Smooth muscle cell (in vitro differentiated cells): ENCODE measurements around the gene THAP7. TPM values are rescaled to one million over a fixed set of nuclear protein-coding genes. Genes with fewer than 3 reads are reported as not detected.

Experiments used
- DNase-seq: peaks from one replicate; lab custom pipeline; 2025; ENCODE audit not compliant: unreplicated experiment; lab: John Stamatoyannopoulos, UW
- H2AFZ ChIP-seq: fragments of 200-600 bp; sonication (generic); 2 replicates; pipeline ENCODE4 v1.6.0; 2016; ENCODE audit warnings: antibody characterized with exemption, low read depth, mild to moderate bottlenecking
- H3F3A ChIP-seq: fragments of 200-600 bp; sonication (generic); 2 replicates; pipeline ENCODE4 v1.6.0; 2017; ENCODE audit warnings: antibody characterized with exemption, low read depth
- H3K27ac ChIP-seq: fragments of 200-600 bp; sonication (generic); 2 replicates; pipeline ENCODE4 v1.5.1; 2016; ENCODE audit warnings: low read depth, mild to moderate bottlenecking
- H3K27me3 ChIP-seq: fragments of 200-600 bp; sonication (generic); 2 replicates; pipeline ENCODE4 v1.6.1; 2016; ENCODE audit warnings: low read depth, mild to moderate bottlenecking
- H3K36me3 ChIP-seq: fragments of 200-600 bp; sonication (generic); 2 replicates; pipeline ENCODE4 v1.5.1; 2016; ENCODE audit warnings: low read depth
- H3K4me1 ChIP-seq: fragments of 200-600 bp; sonication (generic); 2 replicates; pipeline ENCODE4 v1.5.1; 2016; ENCODE audit warnings: low read depth
- H3K4me2 ChIP-seq: fragments of 200-600 bp; sonication (generic); 2 replicates; pipeline ENCODE4 v1.6.0; 2016; ENCODE audit warnings: mild to moderate bottlenecking
- H3K4me3 ChIP-seq: fragments of 200-600 bp; sonication (generic); 2 replicates; pipeline ENCODE4 v1.5.1; 2016; ENCODE audit warnings: mild to moderate bottlenecking
- H3K79me2 ChIP-seq: fragments of 200-600 bp; sonication (generic); 2 replicates; pipeline ENCODE4 v1.6.0; 2016; ENCODE audit warnings: low read depth, mild to moderate bottlenecking
- H3K9ac ChIP-seq: fragments of 200-600 bp; sonication (generic); 2 replicates; pipeline ENCODE4 v1.6.0; 2016; ENCODE audit warnings: low read depth
- H3K9me3 ChIP-seq: fragments of 200-600 bp; sonication (generic); replicated peaks from 2 replicates; pipeline ENCODE4 v1.5.1; 2016; ENCODE audit warnings: low read depth
- H4K20me1 ChIP-seq: fragments of 200-600 bp; sonication (generic); 2 replicates; pipeline ENCODE4 v1.6.0; 2016; ENCODE audit warnings: low read depth
- WGBS: methylation state at CpG from one replicate; pipeline ENCODE4 v1.1.7; 2016; ENCODE audit warnings: low lambda C conversion rate; 5-methylcytosine and 5-hydroxymethylcytosine counted together
- polyA plus RNA-seq: library from polyadenylated mRNA; unstranded; fragments of >200 nt; fragmentation: Nextera tagmentation; extraction: Ambion mirVana; gene quantifications from 2 replicates; pipeline ENCODE4 v1.2.1, GENCODE V29; 2016
- total RNA-seq: library from RNA; depleted of rRNA; stranded (reverse); fragments of >200 nt; gene quantifications from 2 replicates; pipeline ENCODE4 v1.2.3, GENCODE V29; 2014
- TF ChIP-seq, protein P1 (sequence below): fragments of 200-600 bp; sonication (generic); IDR thresholded peaks from 2 replicates; pipeline ENCODE4 v1.5.1; 2017; ENCODE audit warnings: borderline replicate concordance, mild to moderate bottlenecking, antibody characterized with exemption; ENCODE audit not compliant: insufficient read depth, poor library complexity, severe bottlenecking

Gene THAP7
- total and polyA plus RNA-seq, 2 experiments from 2014 or later: 26.8 to 28.0 TPM

DNA sequence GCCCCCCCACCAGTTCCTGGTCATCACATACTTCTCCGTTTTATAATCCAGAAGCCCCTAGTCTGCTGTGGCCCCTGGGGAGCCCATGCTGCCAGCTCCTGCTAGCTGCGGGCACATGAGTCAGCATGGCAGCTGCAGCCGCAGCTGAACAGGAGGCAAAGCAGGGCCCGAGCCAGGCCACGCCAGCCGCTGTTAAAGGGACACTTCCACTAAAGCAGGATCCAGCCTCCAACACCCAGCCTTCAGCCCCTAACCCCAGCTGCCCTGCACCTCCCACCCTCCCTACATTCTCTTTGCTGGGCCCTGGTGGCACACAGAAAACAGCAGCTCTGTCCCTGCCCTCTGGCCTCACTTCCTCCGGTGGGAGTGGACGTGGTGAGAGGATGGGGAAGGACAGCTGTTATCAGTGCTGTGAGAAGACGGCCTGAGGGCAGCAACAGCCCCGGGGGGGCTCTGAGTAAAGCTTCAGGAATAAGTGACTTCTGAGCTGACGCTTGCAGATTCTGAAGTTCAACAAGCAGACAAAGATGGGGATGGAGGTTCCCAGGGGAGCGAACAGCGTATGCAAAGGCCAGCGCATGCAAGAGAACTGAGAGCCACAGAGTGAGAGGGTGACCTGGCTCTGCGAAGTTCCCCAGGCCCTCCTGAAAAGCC is 43.1 kb upstream of the THAP7 start:
- no peaks in the 10 kb centered on the region for H3K27me3 ChIP-seq
- H3K9me3 ChIP-seq: no peaks in the 10 kb centered on the region
- H3K36me3 ChIP-seq: no peaks in the 10 kb centered on the region
- TF ChIP-seq, protein P1, sequence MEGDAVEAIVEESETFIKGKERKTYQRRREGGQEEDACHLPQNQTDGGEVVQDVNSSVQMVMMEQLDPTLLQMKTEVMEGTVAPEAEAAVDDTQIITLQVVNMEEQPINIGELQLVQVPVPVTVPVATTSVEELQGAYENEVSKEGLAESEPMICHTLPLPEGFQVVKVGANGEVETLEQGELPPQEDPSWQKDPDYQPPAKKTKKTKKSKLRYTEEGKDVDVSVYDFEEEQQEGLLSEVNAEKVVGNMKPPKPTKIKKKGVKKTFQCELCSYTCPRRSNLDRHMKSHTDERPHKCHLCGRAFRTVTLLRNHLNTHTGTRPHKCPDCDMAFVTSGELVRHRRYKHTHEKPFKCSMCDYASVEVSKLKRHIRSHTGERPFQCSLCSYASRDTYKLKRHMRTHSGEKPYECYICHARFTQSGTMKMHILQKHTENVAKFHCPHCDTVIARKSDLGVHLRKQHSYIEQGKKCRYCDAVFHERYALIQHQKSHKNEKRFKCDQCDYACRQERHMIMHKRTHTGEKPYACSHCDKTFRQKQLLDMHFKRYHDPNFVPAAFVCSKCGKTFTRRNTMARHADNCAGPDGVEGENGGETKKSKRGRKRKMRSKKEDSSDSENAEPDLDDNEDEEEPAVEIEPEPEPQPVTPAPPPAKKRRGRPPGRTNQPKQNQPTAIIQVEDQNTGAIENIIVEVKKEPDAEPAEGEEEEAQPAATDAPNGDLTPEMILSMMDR: no peak
- peak overlapping the region; percentile 79 for H3K4me2 ChIP-seq
- peak overlapping the region; percentile 47 for H3K4me3 ChIP-seq
- H3K9ac ChIP-seq: peak overlapping the region; percentile 77
- no peak overlapping the region for H2AFZ ChIP-seq
- peaks cover 6% of the 10 kb centered on the region for H3F3A ChIP-seq
- H3K27ac ChIP-seq: peak overlapping the region; percentile 91
- WGBS: 17% methylated on average over 15 of the region's 15 CpGs
- no peaks in the 10 kb centered on the region for H4K20me1 ChIP-seq
- no peaks in the 10 kb centered on the region for H3K79me2 ChIP-seq
- DNase-seq: peak; percentile 61
- peaks cover 5% of the 10 kb centered on the region for H3K4me1 ChIP-seq

DNA sequence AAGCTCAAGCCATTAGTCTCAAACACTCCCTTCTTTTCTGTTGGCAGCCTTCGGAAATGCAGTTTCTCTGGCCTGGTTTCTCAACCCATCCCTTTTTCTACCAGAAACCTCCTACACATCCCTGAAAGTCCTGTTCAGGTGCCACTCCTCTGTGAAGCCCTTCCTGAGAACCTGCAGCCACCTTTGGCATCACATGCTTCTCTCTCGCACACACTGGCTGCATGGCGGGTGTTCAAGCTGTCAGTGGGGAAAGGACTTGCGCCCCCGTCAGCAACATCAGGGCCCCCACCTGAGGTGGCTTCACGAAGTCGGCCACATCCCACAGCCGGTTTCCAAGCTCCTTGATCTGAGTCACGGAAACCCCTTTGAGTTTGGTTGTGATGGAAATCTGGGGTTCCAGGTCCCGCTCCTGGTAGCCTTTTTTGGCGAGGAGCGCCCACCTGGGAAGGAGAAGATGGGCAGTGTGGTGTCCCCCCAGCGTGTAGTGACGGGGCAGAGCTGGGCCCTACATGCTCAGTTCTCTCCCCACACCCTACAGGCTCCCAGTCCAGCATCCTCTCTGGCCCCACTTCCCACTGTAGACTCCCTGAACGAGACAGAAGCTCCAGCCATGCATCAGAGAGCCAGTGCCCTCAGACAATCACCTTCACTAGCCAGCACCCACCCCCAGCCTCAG is 42.1 kb upstream of the THAP7 start:
- 92% methylated on average over 15 of the region's 15 CpGs for WGBS
- Histone ChIP-seq H4K20me1 (no peaks in the 10 kb centered on the region), H3K4me2 (peak overlapping the region; percentile 79), H3K4me1 (peaks cover 5% of the 10 kb centered on the region), H2AFZ (no peak overlapping the region), H3K4me3 (no peak overlapping the region), H3K9me3 (no peaks in the 10 kb centered on the region), H3K79me2 (no peaks in the 10 kb centered on the region), H3K36me3 (no peaks in the 10 kb centered on the region), H3F3A (peaks cover 9% of the 10 kb centered on the region), H3K9ac (peak overlapping the region; percentile 77), H3K27me3 (no peaks in the 10 kb centered on the region), H3K27ac (peak overlapping the region; percentile 91)
- TF ChIP-seq, protein P1: no peak
- DNase-seq: no peak

DNA sequence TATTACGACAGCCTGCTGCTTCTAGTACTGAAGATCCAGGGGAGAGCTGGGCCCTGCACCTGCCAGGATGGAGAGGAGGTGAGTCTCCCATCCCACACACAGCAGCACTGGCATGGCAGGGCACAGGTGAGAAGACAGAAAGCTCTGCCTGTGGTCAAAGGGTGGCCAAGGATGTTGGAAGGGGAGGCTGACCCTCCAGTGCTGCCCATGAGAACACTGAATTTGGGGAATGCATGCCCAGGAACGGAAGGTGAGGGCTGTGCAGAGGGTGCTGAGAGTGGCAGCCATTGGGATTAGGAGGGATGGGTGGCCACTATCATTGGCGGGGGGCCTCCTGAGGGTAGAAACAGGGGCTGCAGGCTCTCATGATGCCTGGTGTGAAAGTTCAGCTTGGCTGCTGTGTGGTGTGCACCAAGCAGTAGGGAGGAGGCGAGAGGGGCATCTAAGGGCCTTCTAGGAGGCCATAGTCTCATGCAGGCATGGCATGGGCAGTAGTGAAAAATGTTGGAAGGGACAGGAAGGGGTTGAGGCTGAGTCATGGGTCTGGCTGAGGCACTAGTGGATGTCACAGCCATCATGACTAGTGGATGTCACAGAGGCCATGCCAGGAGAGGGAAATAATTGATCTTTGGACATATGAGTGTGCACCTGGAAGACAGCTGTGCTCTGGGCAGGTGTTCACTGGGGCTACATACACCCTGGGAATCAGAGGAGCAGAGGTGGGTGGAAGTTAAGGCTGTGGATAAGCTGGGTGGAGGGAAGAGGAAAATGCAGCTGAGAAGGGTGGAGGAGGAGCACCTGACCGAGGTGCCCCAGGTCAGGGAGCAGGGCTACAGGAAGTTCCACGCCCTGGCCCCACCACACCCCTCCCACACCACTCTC is 41.3 kb upstream of the THAP7 start:
- WGBS: 98% methylated on average over 6 of the region's 6 CpGs
- Histone ChIP-seq H3K36me3 (no peaks in the 10 kb centered on the region), H3K27me3 (no peaks in the 10 kb centered on the region), H3K9me3 (no peaks in the 10 kb centered on the region), H3K4me2 (no peak overlapping the region), H3K4me3 (no peak overlapping the region), H2AFZ (no peak overlapping the region), H3K27ac (no peak overlapping the region), H3K9ac (no peak overlapping the region), H3K4me1 (peaks cover 5% of the 10 kb centered on the region), H3F3A (peaks cover 9% of the 10 kb centered on the region), H4K20me1 (no peaks in the 10 kb centered on the region), H3K79me2 (no peaks in the 10 kb centered on the region)
- DNase-seq: no peak
- TF ChIP-seq, protein P1: no peak
